ENCODE measurements around the gene PKD1L1.
"Not testable (repeated sequence)": the region's sequence is repeated elsewhere in the genome, so short reads cannot be mapped to it uniquely, and the experiment has no call there.

Gene PKD1L1, protein sequence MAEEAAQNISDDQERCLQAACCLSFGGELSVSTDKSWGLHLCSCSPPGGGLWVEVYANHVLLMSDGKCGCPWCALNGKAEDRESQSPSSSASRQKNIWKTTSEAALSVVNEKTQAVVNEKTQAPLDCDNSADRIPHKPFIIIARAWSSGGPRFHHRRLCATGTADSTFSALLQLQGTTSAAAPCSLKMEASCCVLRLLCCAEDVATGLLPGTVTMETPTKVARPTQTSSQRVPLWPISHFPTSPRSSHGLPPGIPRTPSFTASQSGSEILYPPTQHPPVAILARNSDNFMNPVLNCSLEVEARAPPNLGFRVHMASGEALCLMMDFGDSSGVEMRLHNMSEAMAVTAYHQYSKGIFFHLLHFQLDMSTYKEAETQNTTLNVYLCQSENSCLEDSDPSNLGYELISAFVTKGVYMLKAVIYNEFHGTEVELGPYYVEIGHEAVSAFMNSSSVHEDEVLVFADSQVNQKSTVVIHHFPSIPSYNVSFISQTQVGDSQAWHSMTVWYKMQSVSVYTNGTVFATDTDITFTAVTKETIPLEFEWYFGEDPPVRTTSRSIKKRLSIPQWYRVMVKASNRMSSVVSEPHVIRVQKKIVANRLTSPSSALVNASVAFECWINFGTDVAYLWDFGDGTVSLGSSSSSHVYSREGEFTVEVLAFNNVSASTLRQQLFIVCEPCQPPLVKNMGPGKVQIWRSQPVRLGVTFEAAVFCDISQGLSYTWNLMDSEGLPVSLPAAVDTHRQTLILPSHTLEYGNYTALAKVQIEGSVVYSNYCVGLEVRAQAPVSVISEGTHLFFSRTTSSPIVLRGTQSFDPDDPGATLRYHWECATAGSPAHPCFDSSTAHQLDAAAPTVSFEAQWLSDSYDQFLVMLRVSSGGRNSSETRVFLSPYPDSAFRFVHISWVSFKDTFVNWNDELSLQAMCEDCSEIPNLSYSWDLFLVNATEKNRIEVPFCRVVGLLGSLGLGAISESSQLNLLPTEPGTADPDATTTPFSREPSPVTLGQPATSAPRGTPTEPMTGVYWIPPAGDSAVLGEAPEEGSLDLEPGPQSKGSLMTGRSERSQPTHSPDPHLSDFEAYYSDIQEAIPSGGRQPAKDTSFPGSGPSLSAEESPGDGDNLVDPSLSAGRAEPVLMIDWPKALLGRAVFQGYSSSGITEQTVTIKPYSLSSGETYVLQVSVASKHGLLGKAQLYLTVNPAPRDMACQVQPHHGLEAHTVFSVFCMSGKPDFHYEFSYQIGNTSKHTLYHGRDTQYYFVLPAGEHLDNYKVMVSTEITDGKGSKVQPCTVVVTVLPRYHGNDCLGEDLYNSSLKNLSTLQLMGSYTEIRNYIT (N-terminal part only)

DNA sequence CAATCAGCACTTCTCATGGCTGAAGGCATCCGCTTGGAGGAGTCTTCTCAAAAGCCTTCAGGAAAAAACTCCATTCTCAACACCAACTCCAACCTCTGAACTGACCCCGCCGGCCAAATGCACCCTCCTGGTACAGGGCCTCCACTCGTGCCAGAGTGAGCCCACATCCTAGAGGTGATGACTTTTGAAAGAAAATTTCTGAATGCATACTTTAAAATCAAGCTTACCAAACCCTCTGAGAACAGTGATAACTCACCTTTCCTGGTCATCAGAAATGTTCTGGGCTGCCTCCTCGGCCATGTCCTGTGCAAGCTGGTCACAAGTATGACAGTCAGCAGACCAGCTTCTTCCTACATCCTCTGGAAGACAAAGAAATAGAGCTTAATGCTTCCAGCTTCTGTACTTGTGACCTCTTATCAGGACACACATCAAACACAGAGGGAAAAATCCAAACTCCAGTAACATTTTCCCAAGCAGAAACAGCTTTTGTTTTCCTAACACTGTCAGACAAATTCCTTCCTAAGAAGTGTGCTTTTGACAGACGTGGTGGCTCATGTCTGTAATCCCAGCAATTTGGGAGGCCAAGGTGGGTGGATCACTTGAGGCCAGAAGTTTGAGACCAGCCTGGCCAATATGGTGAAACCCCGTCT is at the start of gene PKD1L1:
Gene PKD1L1 (minus strand): TSS at position 326 of the 650 bp plus-strand sequence. CDS start 26 bp downstream, at position 300.
- DNase-seq = no peak

- DNase-seq = no peak
Measured at GRCh38 chr7:47992446-47992845, 44.2 kb upstream of the PKD1L1 start.

- peak; percentile 88 for DNase-seq
Measured at GRCh38 chr7:47991741-47992311, 43.6 kb upstream of the PKD1L1 start.

GRCh38 chr7:47991270-47991669 is 43.0 kb upstream of the PKD1L1 start:
- no peak for DNase-seq

- no peak for DNase-seq
Measured at GRCh38 chr7:47990592-47990991, 42.3 kb upstream of the PKD1L1 start.

- not testable (repeated sequence) for DNase-seq
Measured at GRCh38 chr7:47989607-47990400, 41.5 kb upstream of the PKD1L1 start.

DNA sequence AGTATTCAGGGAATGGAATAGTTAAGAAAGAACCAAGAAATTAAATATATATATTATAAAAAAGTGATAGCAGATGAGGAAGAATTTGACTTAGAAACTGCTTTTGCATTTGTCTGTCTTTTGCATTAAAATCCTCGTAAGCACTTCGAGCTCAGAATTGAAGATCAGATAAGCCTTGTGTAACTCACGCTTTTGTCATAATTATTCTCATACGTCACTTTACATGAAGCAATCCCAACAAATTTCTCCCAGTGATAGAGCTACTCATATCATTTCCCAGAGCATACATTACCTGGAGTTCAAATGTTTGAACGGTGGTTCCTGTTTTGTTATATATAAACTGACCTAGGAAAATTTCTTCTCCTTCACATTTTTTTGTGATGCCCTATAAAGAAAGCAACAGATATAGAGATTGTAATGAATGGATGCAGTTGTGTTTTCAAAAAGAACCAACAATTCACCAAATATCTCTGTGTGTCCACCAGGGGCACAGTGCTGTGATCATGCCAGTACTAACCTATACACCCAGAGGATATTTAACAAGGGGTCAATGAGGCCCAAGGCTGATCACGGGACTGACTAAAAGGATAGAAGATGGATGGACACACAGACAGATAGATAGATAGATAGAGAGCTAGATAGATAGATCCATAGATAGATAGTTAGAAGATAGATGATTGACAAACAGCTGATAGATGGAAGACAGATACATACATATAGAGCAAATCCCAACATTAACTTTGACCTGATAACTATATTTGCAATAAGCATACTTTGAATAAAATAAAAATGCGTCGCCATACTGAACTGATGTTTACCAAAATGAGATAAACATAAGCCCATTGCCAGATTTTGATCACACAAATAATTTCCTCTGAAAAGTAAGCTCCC is 40.5 kb upstream of the PKD1L1 start:
- DNase-seq = no peak

- DNase-seq = no peak
Measured at GRCh38 chr7:47982610-47983009, 34.3 kb upstream of the PKD1L1 start.

- not testable (repeated sequence) for DNase-seq
Measured at GRCh38 chr7:47980648-47981047, 32.4 kb upstream of the PKD1L1 start.

GRCh38 chr7:47979832-47980181 is 31.5 kb upstream of the PKD1L1 start:
- DNase-seq = no peak

DNA sequence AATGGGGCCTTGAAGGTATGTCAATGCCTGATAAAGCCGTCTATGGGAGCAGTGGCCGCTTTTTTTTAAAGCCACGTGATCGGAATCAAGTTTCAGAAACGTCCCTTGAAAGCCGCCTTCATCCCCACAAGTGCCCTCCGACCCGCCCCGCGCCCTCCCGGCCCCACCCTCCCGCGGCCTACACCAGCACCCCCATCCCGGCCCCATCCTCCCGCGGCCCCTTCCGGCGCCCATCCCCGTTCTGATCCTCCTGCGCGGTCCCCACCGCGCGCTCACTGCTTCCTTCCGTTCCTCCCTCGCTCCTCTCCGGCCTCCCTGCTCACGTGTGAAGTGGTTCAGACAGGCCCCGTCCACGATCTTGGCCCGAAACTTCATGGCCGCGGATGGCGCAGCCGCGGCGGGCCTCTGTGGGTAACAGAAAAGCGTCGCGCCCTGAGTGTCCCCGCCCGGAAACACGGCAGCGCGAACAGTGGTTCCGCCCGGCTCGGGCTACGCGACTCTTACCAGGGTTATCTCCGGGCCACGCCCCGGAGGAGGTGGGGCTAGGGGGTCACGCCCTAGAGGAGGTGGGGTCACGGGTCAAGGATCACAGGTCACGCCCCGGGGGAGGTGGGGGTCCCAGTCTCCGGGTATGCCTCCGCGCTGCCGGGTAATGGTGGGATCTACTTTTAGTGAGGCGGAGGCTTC is 31.0 kb upstream of the PKD1L1 start, which contains the start of gene HUS1:
Gene HUS1 (minus strand): TSS at position 471 of the 687 bp plus-strand sequence. CDS start 96 bp downstream, at position 375.
- DNase-seq = peak; percentile 89

DNA sequence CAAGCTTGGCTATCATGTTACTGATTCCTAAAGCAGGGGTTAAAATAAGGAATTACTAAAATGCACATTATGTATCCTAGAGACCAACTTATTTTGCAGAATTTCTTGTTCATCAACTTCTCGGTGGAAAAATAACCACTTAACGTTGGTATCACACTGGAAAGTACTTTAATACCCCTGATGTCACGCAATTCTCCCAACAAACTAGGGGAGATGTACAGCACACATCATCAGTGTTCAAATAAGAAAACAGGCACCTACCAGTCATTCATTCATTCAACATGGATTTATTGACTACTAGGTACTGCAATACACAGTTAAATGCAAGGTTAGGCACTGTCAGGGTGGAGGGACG is 30.5 kb upstream of the PKD1L1 start:
- DNase-seq = no peak

DNA sequence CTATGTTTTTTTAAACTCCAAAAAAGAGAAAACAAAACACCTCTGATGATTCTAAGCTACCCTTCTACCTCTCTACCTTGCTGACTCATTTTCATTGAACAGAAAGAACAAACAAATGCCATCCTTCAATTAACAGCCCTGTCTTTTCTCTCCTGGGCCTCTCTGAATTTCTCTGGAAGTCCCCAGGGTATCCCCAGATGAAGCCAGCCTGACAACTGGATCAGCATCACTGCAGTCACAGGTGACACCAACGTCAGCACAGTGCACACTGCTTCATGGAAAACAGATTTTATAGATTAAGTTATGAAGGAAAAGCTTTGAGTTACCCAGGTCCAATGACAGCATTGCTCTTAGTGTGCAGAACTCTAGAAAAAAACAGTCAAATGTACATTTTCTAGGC is 25.5 kb upstream of the PKD1L1 start:
- DNase-seq = no peak

- DNase-seq = no peak
Measured at GRCh38 chr7:47970761-47971160, 22.5 kb upstream of the PKD1L1 start.

DNA sequence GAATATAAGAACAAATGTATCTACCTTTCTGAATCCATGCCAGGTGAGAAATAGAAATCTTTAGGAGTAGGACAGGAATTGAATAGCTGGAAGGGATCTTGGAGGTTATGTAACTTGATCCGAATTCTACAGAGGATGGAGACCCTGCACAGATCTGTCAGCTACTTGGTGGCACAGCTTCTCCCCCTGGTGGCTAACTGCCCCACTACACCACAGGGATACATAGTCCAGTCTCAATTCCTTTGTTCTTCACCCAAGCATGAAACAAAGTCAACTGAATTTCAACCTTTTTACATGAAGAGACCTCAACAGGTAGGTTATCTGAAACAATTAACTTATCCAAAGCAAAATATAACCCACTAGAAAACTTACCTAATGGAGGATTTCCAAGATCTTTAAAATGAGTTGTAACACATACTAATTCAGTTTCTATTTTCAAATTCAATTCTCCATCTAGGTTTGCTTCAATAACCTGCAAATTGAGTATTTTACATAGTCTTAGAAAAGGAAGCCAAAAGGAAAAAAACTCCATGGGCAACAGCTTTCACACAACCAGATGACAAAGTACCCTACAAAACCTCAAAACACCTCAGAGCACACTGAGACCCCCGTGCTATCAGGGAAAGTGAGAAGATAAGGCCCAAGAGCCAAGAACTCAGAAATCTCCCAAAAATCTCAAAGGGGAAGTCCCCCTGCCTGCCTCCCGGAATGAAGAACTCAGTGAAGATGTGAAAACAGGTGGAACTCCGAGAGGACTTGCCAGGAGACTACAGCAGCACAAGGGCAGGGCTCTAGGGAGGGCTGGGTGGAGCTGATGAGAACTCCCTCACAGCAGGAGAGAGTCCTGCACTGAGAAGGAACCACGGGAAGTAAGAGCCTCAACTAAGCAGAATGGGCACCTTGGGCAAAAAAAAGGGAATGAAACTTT is 20.8 kb upstream of the PKD1L1 start:
- peak; percentile 33 for DNase-seq

- no peak for DNase-seq
Measured at GRCh38 chr7:47967708-47968107, 19.4 kb upstream of the PKD1L1 start.

GRCh38 chr7:47967123-47967522 is 18.9 kb upstream of the PKD1L1 start:
- DNase-seq = no peak

DNA sequence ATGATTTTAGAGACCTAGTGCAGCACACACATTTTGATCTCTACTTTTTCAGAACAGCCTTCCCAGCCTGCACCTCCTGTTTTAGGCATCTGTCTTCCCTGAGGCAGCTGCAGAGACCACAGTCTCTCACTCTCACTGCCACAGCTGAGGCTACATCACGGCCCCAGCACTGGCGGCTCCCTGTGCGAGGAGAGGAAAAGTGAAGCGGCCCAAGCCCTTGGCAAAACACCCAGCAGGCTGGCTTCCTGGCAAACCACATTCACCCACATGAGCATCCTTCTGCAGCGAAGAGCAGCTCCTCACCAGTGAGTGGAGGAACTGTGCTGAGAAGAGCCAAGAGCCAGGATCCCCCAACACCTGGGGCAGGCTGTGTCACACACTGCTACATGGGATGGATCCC is 17.2 kb upstream of the PKD1L1 start:
- no peak for DNase-seq
